Activated T-helper 1 cell treated with anti-CD3 and anti-CD28 coated beads, Interleukin-2, amount 50 U/mL, for 16 hours (primary cell): ENCODE data around the gene PICK1.

Source experiments
- DNase-seq, 2 donors: peaks; one replicate each; pipeline ENCODE4 v3.0.0-alpha.2; 2020; ENCODE audit warnings: low read depth in 1 of 2, low spot score in 1 of 2

Gene PICK1

DNA sequence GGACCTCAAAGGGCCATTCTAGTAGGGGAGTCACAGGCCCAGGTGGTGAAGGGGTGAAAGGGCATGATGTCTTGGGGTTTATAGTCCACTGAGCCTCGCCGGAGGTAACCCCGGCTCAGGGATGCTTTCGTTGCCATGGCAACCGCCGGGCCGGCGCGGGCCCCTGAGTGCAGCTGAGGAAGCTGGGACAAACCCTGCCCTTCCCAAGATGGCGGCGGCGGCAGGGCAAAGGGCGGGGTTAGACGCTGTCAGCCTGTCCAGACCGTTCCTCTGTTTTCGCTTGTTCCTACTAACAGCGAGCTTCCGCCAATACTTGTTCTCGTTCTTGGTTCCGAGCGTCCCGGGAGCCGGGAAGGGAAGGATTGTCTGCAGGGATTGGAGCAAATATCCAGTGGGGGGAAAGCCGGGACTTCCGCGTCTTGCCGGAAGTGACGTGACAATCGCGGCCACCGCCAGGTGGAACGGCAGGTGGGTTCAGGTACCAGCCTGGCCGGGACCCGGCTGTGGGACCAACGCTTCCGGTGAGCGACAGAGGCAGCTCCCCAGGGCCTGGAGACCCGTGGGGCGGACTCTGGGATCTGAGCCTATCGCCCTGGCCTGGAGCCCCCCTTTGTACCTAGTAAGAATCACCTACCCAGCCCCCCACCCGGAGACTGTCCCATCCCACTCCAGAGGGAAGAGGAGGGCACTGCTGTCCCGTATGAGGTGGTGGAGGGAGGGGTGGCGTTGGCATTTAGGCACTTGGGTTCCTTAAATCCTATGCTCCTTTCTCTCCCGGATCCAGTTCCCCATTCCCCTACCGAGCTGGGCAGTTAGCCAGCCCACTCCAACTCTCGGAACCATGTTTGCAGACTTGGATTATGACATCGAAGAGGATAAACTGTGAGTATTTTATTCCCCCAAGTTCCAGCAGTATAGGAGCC, at the start of gene PICK1:
TSS of gene PICK1 (plus strand) at position 436 of the 923 bp plus-strand sequence. CDS start at position 842, 406 bp downstream.
- peak; percentile 49 to 67 for DNase-seq

DNA sequence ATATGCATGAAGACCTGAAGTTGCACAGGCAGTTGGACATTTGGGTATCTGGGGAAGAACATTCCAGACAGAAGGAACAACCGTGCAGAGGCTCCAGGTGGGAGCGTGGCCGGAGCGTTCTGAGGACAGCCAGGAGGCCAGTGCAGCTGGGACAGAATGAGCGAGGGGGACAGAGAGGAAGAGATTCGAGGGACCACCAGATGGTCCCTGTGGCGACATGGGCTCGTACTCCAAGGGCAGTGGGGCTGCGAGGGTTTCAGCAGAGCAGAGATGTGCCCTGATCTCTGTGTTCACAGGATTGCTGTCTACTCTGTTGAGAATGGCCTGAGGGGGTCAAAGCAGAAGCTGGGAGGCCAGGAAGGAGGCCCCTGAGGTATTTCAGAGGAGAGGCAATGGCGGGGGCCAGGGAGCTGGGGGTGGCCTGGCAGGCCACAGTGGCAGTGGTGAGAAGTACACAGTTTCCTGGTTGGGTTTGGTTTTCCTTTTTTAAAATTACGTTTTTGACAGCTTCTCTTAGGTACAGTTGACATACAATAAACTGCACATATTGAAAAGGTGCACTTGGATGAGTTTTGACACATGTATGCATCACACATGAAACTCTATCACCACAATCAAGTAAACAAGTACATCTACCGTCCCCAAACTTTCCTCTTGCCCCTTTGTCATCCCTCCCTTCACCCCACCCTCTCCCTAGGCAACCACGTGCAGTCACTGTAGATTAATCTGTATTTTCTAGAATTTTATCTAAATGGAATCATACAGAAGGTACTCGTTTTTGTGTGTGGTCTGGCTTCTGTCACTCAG, 48.0 kb upstream of the PICK1 start:
- no peak for DNase-seq

DNA sequence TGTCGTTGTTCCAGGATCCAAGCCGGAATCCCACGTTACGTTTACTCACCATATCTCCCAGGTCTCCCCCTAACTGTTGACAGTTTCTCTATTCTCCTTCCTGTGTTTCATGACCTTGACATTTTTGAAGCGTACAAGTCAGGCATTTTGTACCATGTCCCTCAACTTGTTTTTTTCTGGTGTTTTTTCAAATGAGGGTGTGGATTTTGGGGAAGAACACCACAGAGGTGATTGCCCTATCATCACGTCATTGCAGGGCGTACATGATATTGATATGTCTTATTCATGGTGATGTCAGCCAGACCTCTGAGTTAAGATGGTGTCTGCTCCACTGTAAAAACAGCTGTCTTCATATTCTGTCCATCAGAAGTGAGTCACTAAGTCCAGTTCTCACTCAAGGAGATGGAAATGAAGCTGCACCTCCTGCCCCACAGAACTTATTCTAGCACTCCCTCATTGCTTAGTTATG, 44.6 kb upstream of the PICK1 start:
- DNase-seq: no peak

DNA sequence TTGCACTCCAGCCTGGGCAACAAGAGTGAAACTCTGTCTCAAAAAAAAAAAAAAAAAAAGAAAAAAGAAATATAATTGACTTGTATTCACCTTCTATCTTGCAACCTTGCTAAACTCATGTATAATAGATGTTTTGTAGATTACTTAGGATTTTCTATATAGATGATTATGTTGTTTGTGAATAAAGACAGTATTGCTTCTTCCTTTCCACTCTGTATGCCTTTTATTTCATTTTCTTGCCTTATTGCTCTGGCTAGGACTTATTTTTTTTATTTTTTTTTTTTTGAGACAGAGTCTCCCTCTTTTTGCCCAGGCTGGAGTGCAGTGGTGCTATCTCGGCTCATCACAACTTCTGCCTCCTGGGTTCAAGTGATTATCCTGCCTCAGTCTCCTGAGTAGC, 43.1 kb upstream of the PICK1 start:
- DNase-seq: no peak

DNA sequence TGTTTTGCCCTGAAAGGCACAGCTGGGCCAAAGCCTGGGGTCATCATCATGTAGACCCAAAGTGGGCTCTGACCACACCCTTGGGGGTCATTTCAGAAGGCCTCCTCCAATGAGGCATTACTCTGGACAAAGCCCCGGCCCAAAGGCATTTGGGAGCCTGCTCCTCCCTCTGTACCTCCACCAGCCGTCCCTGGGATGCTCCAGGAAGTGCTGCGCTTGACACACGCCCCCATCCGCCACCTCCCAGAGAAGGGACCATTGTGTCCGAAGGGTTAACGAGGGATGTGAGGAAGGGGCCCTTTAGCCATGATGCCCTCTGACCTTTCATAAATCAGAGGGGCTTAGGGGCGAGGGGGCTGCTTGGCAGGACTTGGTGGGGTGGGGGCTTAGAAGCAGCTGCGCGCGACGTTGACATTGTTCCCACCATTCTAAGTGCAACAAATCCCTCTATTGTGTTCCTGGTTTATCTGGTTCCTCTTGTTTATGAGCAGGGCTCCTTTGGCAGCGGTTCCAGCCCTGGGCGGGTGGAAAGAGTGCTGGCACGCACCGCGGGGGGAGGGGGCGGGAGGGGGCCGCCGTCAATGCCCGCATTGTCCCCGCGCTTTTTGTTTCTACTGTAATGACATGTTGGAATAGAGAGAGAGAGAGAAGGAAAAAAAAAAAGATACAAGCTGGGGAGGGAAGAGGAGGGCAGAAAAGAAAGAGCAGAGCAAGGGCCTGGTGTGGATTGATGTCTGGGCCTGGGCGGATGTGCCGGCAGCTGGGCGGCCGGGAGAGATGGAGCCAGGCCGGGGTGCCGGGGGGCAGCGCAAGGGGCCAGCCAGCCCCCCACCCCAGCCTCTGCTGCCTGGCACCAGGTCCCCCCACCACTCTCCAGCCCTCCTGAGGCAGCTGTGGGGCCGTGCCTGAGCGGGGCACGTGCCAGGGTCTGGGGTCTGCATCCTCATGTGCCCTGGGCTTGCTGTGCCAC, 40.7 kb upstream of the PICK1 start:
- DNase-seq: no peak

DNA sequence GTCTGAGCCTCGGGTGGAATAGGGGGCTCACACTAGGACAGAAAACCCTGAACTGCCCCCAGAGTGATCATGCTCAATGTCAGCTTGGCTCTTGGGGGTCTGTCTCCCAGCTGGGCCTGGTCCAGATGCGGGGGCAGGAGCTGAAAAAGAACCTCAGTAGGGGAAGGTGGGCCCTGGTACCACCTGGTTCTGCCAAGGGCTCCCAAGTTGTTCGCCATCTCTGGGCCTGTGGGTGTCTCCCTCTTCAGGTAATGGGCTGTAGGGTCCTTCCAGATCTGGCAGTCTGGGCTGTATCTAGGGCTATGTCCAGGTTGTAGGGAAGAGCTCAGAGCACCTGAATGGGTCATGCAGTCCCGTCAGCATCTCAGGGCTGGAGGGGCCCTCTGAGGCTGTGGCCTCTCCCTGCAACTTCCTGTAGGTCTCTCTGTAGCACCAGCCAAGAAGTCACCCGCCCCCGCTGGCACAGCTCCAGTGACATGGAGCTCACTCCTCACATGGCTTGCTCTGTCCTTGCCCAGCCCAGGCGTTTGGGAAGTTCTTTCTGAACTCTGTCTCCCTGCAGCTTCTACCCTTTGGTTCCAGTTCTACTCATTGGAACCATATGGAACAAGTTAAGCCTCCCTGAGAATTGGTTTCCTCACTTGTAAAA, 39.8 kb upstream of the PICK1 start:
- no peak for DNase-seq

DNA sequence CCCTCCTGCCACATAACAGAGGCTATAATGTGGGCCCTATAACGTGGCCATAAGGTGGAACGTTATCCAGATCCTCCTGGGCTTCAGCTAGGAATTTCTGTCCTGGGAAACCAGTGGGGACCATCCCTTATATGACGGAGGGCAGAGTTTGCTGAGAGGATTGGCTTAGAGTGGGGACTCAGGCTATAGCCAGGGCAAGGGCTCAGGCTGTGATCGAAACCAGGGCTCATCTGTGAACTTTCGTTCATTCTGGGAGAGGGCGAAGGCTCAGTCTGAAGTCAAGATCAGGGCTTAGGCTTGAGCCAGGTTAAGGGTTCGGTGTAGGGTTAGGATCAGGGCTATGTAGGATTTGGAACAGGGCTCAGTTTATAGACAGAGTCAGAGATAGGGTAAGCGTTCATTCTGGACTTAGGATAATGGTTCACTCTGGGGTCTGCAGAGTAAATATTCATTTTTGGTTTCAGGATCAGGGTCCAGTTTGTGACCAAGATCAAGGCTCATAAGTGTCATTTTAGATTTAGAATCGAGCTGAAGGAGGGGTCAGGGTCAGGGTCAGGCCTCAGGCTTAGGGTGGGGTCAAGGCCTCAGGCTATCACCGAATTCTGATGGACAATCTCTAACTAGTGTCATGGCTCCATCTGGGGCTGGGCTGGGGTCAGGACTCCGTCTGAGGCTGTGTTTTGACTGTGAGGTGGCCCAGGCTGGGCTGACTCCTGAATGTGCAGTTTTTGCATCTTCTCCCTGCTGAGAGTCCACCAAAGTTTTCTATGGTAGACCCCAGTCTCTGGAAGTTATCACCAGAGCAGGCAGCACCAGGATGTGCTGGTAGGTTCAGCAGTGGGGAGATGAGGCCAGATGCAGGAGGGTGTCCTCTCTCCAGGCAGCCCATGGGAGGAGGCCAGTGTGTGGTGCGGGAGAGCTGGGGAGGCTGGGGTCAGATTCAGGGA, 39.0 kb upstream of the PICK1 start:
- no peak for DNase-seq

DNA sequence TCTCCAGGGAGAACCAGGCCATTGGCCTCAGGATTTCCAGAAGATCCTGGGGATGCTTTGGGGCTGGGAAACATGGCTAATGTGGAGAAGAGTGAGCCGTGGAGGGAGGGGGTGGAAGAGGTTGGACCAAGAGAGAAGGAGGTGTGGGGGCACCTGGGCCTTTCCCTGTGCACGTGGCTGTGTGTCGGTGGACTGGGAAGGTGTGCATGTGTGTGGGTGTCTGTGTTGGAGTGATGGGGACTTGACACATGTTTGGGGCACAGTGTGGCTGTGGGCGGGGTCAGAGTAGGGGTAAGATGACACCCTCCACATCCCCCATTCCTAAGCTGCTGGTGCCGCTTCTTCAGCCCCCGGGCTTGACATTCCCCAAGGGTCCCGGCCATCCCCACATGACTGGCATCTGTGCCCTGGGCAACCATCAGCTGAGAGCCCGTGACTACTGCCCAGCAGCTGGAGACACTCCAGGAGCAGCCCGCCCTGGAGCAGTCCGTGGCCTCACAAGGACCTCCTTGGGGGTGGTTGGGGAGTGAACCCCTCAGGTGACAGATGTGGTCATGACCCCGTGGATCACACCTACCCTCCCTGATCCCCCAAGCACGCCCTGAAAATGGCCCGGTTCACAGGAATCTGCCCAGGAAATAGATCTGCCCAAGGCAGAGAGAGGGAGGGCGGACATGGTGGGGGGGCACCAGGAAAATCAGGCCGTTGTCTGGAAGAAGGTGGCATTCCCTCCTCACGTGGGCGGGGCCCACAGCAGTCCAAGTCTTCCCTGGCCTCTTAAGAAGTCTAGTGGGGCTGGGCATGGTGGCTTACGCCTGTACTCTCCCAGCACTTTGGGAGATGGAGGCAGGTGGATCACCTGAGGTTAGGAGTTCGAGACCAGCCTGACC, 38.0 kb upstream of the PICK1 start:
- DNase-seq: no peak

DNA sequence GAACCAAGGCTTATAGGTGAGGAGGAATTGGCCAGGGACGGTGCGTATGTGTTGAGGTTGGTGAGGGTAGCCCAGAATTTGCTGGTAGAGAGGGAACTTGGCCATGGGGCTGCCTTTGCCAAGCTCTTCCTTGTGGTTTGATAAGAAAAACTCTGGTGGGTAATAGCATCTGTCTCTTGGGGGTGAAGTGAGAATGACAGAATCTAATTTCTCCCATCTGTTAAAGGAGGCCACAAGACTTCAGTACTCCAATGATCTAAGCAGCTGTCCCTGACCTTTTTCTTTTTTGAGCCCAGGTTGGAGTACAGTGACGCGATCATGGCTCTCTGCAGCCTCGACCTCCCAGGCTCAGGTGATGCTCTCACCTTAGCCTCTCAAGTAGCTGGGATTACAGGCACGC, 36.0 kb upstream of the PICK1 start:
- DNase-seq: no peak

DNA sequence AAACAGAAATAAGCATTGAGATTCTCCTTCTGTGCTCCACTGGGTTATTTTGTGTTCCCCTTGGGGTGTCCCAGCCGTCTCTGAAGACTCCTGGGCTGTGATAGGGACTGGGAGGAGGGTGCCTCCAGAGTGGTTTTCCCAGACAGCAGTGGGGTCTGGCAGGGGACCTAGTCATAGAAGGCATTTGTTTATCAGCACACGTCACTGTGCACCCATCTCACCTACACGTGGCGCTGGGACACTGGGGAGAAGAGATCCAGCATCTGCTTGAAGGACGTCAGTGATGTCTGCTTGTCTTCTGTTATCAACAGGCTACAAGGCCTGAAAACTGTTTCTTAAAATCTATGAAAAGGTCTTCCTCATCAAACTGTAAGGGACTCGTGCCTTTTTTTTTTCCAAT, 34.2 kb upstream of the PICK1 start:
- DNase-seq: no peak

DNA sequence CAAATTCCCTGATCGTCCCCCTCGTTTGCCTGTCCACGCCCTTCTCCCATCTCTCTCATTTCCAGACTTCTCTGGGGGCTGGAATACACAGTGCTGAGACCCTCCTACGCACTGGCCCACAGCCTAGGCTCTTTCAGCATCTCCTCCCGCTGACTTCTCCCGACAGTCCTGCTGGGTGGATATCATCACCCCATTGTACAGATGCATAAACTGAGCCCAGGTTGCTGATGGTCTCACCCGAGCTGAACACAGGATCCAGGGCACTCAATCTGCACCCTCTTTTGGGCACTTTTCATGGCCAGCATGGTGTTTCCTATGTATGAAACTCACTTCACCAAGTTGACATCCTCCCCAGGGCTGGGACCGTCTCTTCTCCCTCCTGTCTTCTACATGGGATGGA, 31.7 kb upstream of the PICK1 start:
- no peak for DNase-seq

DNA sequence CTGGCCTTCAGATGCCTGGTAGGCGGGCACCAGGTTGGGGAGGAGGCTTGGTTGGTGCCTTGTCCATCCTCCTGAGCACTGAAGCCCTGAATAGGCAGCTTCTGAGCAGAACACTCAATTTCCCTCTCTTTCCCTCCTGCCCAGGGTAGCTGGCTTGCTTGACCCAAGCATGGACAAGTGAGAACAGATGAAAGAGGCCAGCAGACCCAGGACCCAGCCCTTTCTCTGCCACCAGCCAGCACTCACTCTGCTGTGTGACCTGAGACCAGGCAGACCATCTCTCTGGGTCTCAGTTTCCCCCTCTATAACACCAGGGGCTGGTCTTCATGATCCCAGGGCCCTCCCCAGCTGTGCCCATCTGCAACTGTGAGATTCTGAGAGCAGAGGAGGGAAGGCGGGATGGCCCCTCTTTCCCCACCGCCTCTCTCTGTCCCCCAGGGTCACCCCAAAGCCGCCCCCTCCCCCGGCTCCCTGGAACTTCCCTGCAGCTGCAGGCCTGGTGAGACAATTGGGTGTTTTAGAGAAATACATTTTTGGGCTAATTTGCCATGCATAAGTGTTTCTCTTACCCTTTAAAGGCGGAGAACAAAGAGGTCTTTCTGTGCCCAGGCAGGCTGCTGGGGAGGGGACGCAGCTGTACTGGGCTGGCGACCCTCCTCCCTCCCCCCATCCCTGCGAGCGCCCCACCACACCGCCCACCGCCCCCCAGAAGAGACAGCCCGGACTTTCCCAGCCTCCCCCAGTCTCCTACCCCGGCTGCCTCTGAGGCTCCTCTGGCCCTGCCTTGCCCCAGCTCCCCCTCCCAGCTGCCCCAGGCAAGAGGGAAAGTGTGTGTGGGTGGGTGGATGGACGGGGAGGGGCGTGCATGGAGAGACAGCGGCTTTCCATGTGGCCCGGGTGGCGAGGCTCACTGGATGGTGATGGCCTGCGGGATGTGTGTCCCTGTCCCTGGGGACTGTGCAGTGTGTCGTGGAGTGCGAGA, 30.8 kb upstream of the PICK1 start:
- DNase-seq: no peak

DNA sequence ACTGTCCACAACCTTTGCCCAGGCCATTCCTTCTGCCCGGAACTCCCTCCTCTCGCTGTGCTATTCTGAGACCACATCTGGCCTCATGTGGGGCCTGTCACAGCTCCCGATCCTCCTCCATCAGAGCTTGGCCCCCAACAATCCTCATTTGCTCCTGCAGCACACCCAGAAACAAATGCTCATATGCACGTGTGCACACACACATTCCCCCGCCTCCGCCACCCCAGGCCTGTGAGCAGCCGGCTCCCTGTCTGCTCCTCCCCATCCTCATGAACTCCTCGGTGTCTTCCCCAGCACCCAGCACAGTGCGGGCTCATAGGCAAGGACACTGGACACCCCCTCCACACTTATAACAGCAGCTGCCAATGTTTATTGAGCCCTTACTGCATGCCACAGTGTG, 29.7 kb upstream of the PICK1 start:
- no peak for DNase-seq

DNA sequence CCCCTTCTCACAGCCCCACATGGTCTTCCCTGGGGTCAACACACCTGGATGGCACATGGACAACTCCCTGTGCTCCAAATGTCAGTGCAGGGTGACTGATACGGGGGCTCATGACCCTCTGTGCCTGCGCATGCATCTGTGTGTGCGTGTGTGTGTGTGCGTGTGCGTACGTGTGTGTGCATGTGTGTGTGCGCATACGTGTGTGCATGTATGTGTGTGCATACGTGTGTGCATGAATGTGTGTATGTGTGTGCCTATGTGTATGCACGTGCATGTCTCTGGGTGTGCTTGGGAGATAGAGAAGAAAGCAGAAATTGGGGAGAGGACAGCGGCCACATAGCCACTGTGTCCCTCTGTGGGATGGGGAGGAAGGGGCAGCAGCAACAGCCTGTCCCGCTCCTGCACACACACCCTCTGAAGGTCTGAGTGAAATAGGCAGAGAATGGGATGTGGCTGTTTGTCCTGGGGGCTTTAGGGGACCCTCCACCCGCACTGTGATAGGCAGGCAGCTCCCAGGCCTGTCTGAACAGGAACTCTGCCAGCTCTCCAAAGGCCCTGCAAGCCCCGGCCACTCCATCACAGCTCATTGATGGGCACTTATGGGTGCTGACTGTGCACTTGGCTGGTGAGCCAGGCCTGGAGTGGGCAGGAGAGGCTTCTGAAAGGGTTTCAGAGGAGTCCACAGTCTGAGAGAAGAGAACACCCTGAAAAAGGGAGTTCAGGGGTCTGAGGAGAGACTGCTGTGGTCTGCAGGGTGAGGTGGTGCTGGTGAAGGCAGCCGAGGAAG, 28.7 kb upstream of the PICK1 start:
- DNase-seq: no peak

DNA sequence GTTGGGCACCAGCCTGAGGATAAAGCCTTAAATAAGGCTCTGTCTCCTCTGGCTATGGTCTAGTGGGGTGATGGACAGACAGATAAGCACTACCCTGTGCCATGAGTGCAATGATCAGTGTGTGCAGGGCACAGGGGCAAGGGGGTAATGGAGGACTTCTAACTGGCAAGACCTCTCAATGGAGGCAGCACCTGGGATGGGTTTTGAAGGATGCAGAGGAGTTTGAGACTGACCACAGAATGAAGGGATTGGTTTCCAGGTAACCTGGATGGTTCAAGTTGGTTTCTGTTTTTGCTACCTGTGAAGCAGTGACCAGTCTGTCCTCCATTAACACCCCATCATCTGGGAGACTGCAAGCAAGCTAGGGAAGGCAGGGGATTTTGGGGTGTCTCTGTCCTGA, 27.8 kb upstream of the PICK1 start:
- no peak for DNase-seq

DNA sequence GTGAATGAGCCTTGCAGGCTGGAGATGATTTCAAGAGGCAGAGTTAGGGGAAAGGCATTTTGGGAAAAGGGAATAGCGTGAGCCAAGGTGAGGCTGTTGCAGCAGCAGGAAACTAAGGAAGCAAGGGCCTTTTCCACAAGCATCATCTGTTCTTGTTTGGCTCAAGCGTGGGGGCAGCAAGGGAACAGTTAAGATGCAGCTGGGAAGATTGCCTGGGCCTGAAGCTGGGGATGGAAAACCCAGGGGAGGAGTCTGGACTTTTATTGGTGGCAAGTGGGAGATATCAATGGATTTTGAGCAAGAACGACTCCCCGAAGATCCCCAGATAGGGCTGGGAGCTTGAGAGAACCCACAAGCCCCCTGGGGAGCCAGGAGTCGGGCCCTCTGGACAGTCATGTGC, 27.3 kb upstream of the PICK1 start:
- no peak for DNase-seq
